NCI-H2081 treated with DMSO at 0.1 percent for 48 hours (cell line): ENCODE results near the gene PRR20C.
"Not testable (repeated sequence)": the region's sequence is repeated elsewhere in the genome, so short reads cannot be mapped to it uniquely, and the experiment has no call there.

ENCODE experiments used
- DNase-seq: peaks from one replicate; lab custom pipeline; 2025; lab: John Stamatoyannopoulos, UW

Gene PRR20C

GRCh38 chr13:57153761-57154160 lies at the start of gene PRR20C:
PRR20C (plus strand) TSS chr13:57154061; CDS start chr13:57154448, 387 bp downstream.
- DNase-seq: not testable (repeated sequence)

GRCh38 chr13:57114945-57115344 lies 38.9 kb upstream of the PRR20C start:
- DNase-seq: no peak

- no peak for DNase-seq
Measured at GRCh38 chr13:57123681-57124080, 30.2 kb upstream of the PRR20C start.

- no peak for DNase-seq
Measured at GRCh38 chr13:57128909-57129308, 25.0 kb upstream of the PRR20C start.

- DNase-seq: no peak
Measured at GRCh38 chr13:57136093-57136492, 17.8 kb upstream of the PRR20C start.

- no peak for DNase-seq
Measured at GRCh38 chr13:57137585-57137984, 16.3 kb upstream of the PRR20C start.

- no peak for DNase-seq
Measured at GRCh38 chr13:57138988-57139387, 14.9 kb upstream of the PRR20C start.

- not testable (repeated sequence) for DNase-seq
Measured at GRCh38 chr13:57139781-57140180, 14.1 kb upstream of the PRR20C start.

- DNase-seq: not testable (repeated sequence)
Measured at GRCh38 chr13:57140235-57140968, 13.5 kb upstream of the PRR20C start, which contains the start of gene PRR20A. PRR20A (plus strand) TSS chr13:57140918; CDS start chr13:57141305, 387 bp downstream.

GRCh38 chr13:57147188-57147587 lies 6.7 kb upstream of the PRR20C start, which contains the start of gene PRR20B:
PRR20B (plus strand) TSS chr13:57147488; CDS start chr13:57147875, 387 bp downstream.
- not testable (repeated sequence) for DNase-seq

- DNase-seq: not testable (repeated sequence)
Measured at GRCh38 chr13:57148106-57148505, 5.8 kb upstream of the PRR20C start.

- not testable (repeated sequence) for DNase-seq
Measured at GRCh38 chr13:57160332-57160731, 6.5 kb downstream of the PRR20C start, which contains the start of gene PRR20D. PRR20D (plus strand) TSS chr13:57160632; CDS start chr13:57161019, 387 bp downstream.

- not testable (repeated sequence) for DNase-seq
Measured at GRCh38 chr13:57166897-57167296, 13.0 kb downstream of the PRR20C start, which contains the start of gene PRR20E. PRR20E (plus strand) TSS chr13:57167197; CDS start chr13:57167584, 387 bp downstream.

- DNase-seq: no peak
Measured at GRCh38 chr13:57191667-57192066, 37.8 kb downstream of the PRR20C start.
